CD4-positive, alpha-beta T cell treated with Interleukin-12 subunit alpha and Interleukin-12 subunit beta, for 1 hour (primary cell): ENCODE data around the gene C2orf69.
"Not testable (repeated sequence)": the region's sequence is repeated elsewhere in the genome, so short reads cannot be mapped to it uniquely, and the experiment has no call there.

Source experiments
- DNase-seq: peaks from one replicate; pipeline ENCODE4 v3.0.0-alpha.2; 2020

The C2orf69 gene, protein sequence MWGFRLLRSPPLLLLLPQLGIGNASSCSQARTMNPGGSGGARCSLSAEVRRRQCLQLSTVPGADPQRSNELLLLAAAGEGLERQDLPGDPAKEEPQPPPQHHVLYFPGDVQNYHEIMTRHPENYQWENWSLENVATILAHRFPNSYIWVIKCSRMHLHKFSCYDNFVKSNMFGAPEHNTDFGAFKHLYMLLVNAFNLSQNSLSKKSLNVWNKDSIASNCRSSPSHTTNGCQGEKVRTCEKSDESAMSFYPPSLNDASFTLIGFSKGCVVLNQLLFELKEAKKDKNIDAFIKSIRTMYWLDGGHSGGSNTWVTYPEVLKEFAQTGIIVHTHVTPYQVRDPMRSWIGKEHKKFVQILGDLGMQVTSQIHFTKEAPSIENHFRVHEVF

DNA sequence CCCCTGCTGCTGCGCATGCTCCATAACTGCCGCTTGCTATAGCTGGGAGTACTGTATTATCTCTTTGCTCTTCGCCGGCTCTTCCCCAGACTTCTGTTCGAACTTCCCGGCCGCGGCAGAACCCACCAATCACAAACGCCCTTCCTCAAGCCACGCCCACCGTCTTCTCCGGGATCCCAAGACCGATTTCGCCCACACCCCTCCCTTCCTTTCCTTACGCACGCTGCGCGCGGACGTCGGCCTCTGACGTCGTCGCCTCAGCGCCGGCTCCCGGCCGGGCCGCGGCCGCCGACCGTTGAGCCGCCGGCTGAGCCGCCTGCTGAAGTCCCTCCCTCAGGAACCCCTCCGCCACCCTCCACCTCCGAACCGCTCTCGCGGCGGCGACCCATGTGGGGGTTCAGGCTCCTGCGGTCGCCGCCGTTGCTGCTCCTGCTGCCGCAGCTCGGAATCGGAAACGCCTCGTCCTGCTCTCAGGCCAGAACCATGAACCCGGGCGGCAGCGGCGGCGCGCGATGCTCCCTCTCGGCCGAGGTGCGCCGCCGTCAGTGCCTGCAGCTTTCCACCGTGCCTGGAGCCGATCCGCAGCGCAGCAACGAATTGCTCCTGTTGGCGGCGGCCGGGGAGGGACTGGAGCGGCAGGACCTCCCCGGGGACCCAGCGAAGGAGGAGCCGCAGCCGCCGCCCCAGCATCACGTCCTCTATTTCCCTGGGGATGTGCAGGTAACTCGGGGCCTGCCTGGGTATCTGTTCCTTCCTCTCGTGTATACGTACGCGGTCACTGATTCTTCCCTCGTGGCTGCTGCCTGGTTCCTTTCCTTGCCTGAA, at the start of gene C2orf69:
Gene C2orf69 (plus strand): TSS at position 242 of the 825 bp plus-strand sequence. CDS start 146 bp downstream, at position 388.
- peak; percentile 94 for DNase-seq

DNA sequence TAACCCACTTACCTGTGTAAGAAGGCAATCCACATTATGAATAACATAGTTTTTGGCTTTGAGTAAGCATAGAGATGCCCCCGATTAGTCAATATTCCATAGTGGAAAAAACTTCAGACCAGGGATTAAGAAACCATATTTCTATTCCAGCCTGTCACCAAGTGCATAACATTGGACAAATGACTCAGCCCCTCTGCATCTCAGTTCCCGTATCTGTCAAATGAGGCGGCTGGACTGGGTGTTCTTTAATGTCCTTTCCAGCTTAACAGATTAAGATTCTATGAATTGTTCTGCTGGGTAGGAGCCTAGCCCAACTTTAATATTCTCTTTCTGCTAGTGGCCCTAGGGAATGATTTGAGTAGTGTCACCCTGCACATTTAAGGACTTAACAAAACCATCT, 48.3 kb upstream of the C2orf69 start:
- DNase-seq = no peak

DNA sequence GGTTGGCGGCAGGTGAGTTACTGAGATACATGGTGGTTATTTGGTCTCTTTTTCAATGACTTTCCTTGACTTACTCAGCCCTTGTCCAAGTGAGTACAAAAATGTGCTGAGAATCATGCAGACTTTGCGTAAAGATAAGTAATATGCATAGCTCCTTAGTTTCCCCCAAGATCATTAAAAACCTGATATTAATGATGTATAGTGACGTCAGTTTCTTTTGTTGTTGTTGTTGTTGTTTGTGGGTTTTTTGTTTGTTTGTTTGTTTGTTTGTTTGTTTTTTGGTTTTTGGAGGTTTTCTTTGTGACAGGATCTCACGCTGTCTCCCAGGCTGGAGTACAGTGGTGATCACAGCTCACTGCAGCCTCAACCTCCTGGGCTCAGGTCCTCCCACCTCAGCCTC, 45.2 kb upstream of the C2orf69 start:
- no peak for DNase-seq

DNA sequence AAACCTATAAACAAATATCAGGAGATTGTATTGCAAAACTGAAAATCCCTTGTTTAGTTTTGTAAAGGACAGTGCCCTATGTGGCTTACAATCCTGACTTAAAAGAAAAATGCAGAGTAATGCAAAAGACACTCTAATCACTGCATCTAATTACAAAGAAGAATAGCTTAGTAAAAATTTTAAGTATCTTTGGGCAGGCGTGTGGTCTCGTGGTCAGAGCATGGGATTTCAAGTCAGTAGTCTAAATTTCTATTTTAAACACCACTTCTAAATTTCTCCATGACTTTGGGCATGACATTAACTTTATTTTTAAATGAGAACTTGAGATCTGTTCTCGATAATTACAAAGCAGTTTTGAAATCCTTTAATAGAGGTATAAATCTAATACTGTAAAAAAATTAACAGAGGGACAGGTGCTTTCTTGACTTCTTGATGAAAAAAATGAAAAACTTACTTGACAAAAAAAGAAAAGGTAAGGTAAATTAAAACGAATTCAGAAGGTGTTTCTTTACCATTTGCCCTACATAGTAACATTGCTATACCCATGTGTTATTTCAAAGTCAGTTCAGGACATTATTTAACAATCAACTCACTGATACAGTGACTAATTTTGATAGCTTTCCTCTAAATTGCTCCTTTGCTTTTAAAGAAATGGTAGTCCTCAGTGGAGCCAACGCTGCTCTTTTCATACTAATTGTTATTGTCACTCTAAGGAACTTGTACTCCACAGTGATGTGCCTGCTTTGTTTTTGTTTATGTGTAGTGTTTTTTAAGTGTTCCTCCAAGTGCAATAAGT, 42.5 kb upstream of the C2orf69 start:
- DNase-seq = no peak

DNA sequence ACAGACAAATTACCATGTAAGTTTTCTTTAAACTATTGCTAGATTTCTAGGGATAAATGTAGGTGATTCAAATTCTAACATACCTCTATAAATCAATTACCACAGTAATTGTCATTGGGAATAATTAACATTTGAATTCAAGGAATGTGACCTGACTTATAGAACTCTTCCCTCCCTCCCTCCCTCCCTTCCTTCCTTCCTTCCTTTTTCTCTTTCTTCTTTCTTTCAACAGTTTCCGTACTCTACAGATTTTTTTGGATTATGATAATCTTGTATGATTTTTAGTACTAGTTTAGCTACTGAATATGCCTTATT, 41.9 kb upstream of the C2orf69 start:
- no peak for DNase-seq

DNA sequence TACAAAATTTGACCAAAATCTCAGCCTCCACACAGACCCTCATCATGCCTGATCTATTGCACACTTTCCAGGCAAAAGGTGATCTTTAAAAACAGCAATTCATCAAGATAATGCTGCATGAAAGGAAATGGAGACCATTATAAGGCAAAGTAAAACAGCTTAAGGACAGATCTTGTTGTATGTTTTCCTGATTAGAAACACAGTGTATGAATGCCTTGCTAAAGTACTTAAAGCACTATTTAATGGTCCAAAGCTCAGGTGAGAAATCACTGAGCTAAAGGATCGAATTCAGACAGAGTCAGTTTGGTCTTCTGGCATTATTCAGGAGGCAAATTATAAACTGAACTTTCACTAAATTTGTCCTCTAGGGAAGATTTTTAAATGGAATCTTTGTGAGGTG, 41.4 kb upstream of the C2orf69 start:
- no peak for DNase-seq

DNA sequence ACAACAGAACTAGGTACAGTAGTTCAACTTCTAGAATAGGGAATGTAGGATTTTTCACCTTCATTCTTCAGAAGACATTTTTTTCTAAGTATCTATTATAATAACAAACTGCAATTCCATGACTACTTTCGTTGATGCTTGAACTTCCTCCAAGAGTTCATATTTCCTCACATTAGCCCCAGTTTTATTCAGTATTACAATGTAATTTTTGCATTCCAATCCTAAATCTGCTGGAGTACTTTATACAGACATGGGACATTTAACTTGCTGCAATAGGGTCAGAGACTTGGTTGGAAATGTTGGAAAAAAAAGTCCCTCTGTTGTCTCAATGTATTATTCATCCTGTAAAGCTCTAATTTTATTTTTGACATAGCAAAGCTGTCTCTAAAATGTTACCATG, 40.5 kb upstream of the C2orf69 start:
- DNase-seq = no peak

DNA sequence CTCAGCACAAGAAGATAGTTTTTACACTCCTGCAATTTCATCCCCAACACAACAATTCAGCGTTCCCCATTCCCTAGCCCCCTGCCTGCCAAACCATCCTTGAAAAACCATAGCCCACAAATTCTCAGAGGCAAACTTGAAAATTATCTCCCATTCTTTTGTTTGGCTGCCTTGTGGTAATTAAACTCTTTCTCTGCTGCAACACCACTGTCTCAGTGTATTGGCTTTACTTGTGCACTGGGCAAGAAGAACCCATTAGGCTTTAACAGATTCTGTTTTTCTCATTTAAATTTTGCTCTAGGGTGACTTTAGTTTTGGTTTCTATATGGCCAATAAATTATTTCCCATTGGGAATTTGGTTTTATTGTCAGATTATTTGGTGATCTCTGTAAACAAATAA, 36.9 kb upstream of the C2orf69 start:
- DNase-seq = no peak

DNA sequence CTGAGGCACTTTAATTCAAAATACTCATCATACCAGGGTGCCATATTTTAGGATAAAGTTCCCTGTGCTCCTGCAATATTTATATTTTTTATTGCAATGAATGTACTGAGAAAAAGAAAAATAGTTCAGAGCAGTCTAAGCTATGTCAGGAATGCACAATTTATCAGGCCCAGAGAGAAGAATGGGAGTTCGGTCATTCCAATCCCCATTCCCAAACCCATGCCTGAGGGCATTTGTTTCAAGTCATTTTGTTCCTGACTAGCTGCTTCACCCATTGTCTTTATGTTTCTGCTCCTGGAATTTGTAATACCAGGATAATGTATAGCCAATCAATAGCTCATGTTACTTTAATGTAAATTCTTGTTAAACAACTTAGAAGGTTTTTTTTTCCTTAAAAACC, 35.7 kb upstream of the C2orf69 start:
- no peak for DNase-seq

DNA sequence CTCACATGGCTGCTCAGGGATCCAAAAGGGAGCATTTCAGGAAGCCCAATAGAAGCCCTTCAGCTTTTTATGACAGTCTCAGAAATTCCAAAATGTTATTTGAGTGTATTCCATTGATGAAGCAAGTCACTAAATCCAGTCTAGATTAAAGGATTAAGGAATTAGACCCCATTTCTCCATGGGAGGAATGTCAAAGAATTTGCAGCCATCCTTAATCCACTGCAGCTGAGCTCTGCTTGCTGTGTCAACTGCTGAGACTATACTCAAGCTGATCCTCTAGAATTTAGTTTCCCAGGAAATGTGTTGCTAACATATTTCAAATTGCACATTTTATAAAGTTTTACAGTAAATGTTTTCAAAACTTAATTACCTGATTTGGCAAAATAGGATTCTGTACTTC, 28.4 kb upstream of the C2orf69 start:
- no peak for DNase-seq

DNA sequence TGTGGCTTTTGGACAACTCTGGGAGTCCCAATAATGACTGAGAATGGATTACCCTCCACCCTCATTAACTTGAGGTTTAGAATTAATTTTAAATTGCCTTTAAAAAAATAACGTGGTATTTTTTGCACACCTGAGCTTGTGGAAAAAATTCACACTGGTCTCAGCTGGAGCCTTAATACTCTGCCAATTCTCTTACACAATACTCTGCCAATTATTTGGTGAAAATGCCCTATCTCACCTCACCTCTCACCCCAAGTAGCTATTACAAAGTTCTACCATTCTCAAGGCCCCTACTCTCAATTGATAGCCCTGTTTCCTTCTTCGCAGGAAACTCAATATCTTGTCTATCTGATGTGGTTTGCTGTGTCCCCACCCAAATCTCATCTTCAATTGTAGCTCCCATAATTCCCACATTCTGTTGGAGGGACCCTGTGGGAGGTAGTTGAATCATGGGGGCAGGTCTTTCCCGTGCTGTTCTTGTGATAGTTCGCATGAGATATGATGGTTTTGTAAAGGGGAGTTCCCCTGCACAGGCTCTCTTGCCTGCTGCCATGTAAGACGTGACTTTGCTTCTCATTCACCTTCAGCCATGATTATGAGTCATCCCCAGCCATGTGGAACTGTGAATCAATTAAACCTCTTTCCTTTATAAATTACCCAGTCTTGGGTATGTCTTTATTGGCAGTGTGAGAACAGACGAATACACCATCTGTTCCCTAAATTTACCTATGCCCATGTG, 27.4 kb upstream of the C2orf69 start:
- DNase-seq = no peak

DNA sequence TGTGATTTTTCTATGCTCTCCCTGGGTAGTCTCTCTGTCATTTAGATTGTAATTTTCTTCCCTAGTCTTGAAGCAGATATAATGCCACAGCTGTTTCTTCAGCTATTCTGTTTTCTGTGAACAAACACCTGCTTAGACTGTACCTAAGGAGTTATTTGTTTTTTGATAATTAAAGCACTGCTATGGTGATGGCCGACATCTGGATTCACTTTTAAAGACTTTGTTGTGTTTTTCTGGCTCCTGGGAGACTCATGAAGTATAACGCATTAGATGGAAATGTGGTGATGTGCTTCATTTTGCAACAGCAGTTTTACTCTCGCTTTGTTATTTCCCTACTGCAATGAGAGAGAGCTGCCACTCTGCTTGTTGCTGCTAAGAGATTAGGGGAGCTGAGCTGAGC, 15.7 kb upstream of the C2orf69 start:
- DNase-seq = no peak

DNA sequence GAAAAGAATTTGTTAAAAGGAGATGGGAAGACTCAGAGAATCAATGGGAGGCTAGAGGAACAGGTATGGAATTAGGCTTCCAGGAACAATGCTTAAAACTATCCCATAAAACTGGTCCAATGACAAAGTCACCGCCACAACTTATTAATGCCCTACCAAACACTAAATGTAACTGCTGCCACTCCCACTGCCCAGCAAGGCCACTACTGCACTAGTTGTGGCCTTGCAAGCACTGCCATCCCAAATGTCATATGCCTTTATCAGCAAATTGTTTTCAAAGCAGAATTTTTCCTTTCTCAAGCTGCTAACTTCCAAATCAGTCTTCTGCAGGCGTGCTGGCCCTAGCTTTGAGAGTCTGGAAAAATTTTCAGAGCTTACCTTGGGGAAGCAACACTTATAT, 14.5 kb upstream of the C2orf69 start:
- DNase-seq = no peak

DNA sequence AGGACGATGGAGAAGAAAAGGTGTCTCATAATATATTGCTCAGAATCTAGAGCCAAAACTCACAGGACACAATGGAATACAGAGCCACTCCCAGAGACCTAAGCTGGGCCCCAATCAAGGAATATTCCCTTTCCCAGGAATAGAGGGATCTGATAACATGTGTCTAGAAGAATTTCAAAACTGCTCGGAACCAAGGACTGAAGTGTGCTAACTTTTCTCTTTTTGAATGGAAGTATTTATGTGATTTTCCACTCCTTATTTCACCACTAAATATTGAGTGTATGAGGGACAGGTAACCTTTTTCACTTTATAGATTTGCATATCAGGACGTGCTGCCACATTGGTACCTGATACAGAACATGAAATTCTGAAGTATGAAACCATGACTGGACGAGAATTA, 9.2 kb upstream of the C2orf69 start:
- no peak for DNase-seq

DNA sequence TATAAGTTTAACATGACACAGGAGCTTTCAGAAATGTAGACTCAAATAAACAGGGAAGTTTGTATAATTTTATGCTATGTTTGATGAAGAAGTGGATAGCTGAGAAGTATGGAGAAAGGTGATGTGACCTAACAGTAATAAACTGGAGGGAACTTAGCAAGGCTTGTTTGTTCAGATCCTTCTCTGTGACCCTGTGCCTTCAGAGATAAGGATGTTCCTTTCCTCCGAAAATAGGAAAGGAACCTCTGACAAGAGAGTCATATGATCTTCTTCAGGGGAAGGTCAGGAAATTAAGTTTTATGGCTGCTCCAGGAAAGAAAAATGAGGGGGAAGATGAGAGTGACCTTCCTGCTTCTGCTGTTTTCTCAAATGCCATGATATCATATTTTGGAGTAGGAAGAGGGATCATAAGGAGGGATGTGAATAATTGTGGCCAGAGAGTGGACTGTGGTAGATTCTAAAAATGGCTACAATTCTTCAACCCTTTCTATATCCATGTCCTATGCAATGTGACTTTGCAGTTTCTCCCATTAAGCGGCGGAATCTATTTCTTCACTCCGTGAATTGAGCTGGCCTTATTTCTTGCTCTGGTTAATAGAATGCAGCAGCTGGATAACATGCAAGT, 8.5 kb upstream of the C2orf69 start:
- no peak for DNase-seq

DNA sequence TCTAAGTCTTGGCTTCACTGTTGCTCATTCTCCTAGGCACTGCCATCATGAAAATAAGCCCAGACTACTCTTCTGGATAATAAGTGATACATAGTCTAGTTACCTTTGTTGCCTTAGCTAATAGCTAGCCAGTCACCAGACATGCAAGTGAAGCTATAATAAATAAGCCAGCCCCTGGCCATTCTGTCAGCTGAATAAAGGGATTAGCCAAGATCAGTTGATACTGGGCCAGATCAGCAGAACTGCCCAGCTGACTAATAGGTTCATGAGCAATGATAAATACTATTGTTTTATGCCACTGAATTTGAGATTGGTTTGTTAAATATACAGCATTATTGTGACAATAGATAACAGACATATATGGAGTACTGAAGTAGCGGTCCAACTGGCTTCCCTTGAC, 8.0 kb upstream of the C2orf69 start:
- no peak for DNase-seq

DNA sequence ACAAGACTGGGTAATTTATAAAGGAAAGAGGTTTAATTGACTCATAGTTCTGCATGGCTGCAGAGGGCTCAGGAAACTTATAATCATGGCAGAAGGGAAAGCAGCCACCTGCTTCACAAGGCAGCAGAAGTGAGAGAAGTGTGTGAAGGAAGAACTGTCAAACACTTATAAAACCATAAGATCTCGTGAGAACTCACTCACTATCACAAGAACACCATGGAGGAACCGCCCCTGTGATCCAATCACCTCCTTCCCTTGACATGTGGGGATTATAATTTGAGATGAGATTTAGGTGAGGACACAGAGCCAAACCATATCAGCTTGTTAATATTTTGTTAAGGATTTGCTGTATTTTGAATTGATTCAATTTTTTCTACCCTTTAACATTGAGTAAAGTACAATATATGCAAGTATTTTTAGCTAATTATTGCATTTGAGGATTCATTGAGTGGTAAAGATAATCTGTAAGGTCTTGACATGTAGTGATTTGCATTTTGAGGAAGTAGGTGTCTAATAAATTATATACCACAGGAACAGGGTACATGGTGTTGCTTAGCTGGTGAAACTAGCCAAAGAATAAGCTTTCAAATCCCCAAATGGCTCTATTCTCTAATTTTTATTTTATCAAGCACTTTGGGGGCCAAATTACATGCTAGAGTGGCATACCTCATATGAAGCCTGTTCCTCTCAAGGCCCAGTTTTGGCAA, 3.9 kb upstream of the C2orf69 start:
- DNase-seq = no peak

DNA sequence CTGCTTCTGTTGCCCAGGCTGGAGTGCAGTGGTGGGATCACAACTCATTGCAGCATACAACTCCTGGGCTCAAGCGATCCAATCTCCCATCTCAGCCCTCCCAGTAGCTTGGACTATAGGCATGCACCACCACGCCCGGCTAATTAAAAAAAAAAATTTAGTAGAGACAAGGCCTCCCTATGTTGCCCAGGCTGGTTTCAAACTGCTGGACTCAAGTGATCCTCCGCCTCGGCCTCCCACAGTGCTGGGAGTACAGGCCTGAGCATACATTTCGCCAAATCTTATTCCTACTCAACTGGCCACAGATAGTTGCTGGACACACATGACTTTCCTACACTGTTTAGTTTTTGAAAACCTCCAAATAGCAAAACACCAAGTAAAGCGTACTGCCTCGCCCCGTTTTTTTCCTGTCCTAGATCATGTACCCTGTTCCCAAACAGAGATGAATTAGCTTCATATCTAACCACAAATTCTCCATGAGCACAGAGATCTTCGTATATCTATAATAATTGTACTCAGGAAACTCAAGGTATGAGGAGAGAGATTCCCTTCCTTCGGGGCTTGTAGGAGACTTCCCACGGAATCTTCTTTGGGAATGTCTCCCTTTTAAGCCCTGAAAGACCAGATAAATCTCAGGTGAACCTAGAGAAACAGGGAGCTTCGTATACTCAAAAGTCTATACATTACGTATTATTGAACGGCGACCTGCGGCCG, 598 bp upstream of the C2orf69 start:
- no peak for DNase-seq

DNA sequence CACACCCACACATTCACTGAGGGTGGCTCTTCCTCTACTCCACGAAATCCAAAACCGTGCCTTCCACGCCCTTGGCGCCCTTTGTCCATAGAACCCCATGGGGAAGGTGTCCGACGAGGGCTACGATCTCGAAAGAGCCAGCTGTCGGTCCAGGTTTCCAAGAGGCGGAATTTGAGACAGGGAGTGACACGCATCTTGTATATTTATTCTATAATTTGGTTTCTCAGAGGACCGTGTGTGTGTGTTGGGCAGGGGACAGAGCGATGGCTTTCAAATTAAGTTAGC, 726 bp downstream of the C2orf69 start:
- no peak for DNase-seq

DNA sequence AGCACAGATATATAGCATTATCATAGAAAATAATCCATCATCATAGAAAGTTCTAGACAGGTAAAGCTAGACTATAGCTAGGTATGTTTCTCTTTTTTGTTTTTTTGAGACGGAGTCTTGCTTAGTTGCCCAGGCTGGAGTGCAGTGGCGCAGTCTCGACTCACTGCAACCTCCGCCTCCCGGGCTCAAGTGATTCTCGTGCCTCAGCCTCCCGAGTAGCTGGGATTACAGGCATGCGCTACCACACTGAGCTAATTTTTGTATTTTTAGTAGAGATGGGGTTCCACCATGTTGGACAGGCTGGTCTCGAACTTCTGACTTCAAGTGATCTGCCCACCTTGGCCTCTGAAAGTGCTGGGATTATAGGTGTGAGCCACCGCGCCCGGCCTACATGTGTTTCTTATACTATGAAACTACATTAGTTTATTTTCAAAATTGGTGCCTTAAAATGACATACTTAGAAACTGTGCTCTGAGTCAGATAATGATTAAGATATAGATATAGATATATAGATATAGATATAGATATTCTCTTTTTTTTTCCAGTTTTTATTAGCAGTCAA, 1.5 kb downstream of the C2orf69 start:
- DNase-seq = not testable (repeated sequence)

DNA sequence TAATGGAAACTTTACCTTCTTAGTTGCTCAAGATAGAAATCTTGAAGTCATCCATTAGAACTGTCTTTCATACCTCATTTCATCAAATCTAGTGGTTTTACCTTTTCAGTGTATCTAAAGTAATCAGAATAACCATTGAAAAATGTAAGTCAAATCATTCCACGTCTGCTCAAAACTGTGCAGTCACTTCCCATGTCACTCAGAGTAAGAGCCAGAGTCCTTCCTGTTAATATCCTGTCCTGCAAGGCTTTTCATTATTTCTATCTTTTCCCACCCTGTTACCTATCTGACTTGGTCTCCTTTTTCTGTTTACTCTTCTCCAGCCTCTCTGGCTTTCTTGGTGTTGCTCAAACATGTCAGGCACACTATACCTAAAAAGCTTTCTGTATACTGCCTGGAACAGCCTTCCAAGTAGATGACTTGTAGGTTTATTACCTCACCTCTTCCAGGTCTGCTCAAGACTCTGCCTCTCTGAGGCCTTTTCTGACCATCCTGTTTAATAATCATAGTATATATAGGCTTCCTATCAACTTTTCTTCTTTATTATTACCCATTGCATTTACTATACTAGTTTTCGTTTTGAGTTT, 3.4 kb downstream of the C2orf69 start:
- DNase-seq = no peak
